NCI-H146 treated with DMSO at 0.1 percent for 48 hours (cell line): Measurements from ENCODE around the gene PIGU.
A peak's percentile ranks its signal among the peaks of the same experiment; 100 is the strongest.
"Not testable (repeated sequence)": the region's sequence is repeated elsewhere in the genome, so short reads cannot be mapped to it uniquely, and the experiment has no call there.

Experiments used
- DNase-seq: peaks from one replicate; lab custom pipeline; 2025; ENCODE audit not compliant: unreplicated experiment; lab: John Stamatoyannopoulos, UW

PIGU gene

GRCh38 chr20:34706912-34707784 lies 30.3 kb upstream of the PIGU start:
- no peak for DNase-seq

- no peak for DNase-seq
Observed at GRCh38 chr20:34706302-34706875, 29.5 kb upstream of the PIGU start.

- no peak for DNase-seq
Observed at GRCh38 chr20:34705397-34706301, 28.8 kb upstream of the PIGU start.

GRCh38 chr20:34705008-34705396 lies 28.1 kb upstream of the PIGU start:
- no peak for DNase-seq

GRCh38 chr20:34704177-34705007 lies 27.5 kb upstream of the PIGU start, which contains the start of gene TP53INP2:
Gene TP53INP2 (plus strand): TSS chr20:34704344. CDS start chr20:34708740, 4,396 bp downstream.
- DNase-seq = peak; percentile 83

GRCh38 chr20:34703424-34704176 lies 26.7 kb upstream of the PIGU start:
- DNase-seq = peak; percentile 56

- DNase-seq = no peak
Observed at GRCh38 chr20:34703061-34703423, 26.1 kb upstream of the PIGU start.

GRCh38 chr20:34701405-34702085 lies 24.7 kb upstream of the PIGU start:
- no peak for DNase-seq

- DNase-seq = no peak
Observed at GRCh38 chr20:34693414-34693813, 16.5 kb upstream of the PIGU start.

GRCh38 chr20:34691838-34692237 lies 14.9 kb upstream of the PIGU start:
- no peak for DNase-seq

- DNase-seq = no peak
Observed at GRCh38 chr20:34689486-34689885, 12.6 kb upstream of the PIGU start.

GRCh38 chr20:34683667-34684066 lies 6.8 kb upstream of the PIGU start:
- DNase-seq = no peak

- no peak for DNase-seq
Observed at GRCh38 chr20:34680586-34681175, 3.8 kb upstream of the PIGU start.

GRCh38 chr20:34675993-34676641 lies 775 bp downstream of the PIGU start:
- no peak for DNase-seq

- no peak for DNase-seq
Observed at GRCh38 chr20:34675561-34675960, 1.3 kb downstream of the PIGU start.

- no peak for DNase-seq
Observed at GRCh38 chr20:34673412-34673811, 3.5 kb downstream of the PIGU start.

- no peak for DNase-seq
Observed at GRCh38 chr20:34669094-34669493, 7.8 kb downstream of the PIGU start.

- DNase-seq = not testable (repeated sequence)
Observed at GRCh38 chr20:34664751-34665150, 12.1 kb downstream of the PIGU start.
